Smooth muscle cell of trachea (primary cell): Measurements from ENCODE around the gene TMIE. TPM values are rescaled to one million over a fixed set of nuclear protein-coding genes. Genes with fewer than 3 reads are reported as not detected.

Experiments used
- total RNA-seq: library from RNA; depleted of rRNA; stranded (reverse); fragments of >200 nt; gene quantifications from 2 replicates; pipeline ENCODE4 v1.2.1, GENCODE V29; 2014

TMIE gene
- under 0.01 TPM in 1 of 2 replicates, not detected in the other for total RNA-seq

GRCh38 chr3:46701181-46701939 lies at the start of gene TMIE:
TSS of gene TMIE (plus strand) at chr3:46701392. CDS start at chr3:46701488, 96 bp downstream.

GRCh38 chr3:46693038-46693891 lies 7.9 kb upstream of the TMIE start, which contains the start of gene ALS2CL:
TSS of gene ALS2CL (minus strand) at chr3:46693679. CDS start at chr3:46689440, 4,239 bp downstream.

GRCh38 chr3:46717447-46718231 lies 16.4 kb downstream of the TMIE start, which contains the start of gene PRSS50:
TSS of gene PRSS50 (minus strand) at chr3:46717869. CDS start at chr3:46717824, 45 bp downstream.

Other genes starting within 250 kb of the TMIE start
- gene LTF, start 236.5 kb upstream of the TMIE start, total RNA-seq = not detected in 2 replicates
- not detected in 2 replicates for gene RTP3, start 203.4 kb upstream of the TMIE start, total RNA-seq
- gene LRRC2, start 135.1 kb upstream of the TMIE start, total RNA-seq = under 0.01 and 0.99 TPM in 2 replicates
- not detected in 2 replicates for gene FAM240A, start 88.9 kb upstream of the TMIE start, total RNA-seq
- gene ALS2CL, start 7.7 kb upstream of the TMIE start, total RNA-seq = 0.87 and 2.5 TPM in 2 replicates
- not detected in 2 replicates for gene PRSS50, start 16.5 kb downstream of the TMIE start, total RNA-seq
- gene MYL3, start 162.1 kb downstream of the TMIE start, total RNA-seq = not detected in 2 replicates
- gene PTH1R, start 176.3 kb downstream of the TMIE start, total RNA-seq = 0.66 TPM in 1 of 2 replicates, not detected in the other